ENCODE measurements around the gene PPP1R1B. TPM values are rescaled to one million over a fixed set of nuclear protein-coding genes. Genes with fewer than 3 reads are reported as not detected.

The PPP1R1B gene
- total RNA-seq, 1 experiment from 2014 or later, result 8.2 TPM

DNA sequence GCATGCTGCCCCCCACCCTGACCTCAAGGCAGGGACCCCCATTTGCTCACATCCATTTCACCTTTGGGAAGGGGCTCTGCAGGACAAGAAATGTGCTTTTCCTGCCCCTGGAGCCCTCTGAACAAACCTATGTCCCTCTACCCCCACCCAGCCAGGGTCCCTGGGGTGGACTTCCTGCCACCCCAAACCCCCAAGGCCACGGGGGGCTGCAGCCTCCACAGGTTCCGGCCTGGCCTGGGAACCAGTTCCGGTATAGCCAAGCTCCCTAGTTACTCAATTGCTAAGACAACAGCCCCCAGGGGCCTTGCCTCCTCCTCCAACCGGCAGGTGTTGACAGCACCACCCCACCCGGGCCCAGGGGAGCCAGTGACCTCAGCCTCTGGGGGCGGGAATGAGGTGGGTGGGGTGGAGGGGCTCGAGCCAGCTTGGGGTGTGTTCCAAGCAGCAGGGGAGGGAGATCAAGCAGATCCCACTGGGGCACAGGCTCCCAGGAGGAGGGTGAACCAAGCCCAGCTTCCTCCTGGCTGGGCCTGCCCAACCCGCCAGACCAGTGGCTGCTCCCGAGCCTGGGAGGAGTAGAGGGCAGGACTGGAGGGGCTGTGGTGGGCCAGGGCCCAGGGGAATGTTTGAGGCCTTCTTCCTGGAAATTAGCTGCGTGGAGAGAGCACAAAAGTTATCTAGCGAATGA lies 48.1 kb downstream of the PPP1R1B start:
- no peaks in the 10 kb centered on the region for H3K4me1 ChIP-seq (ENCODE audit: insufficient read depth, low read length, poor library complexity, severe bottlenecking)
- intact Hi-C loops (cut with micrococcal nuclease; ENCODE audit: unreplicated experiment), result no loop called here
- H3K9me3 ChIP-seq (ENCODE audit: low read depth, low read length, poor library complexity, severe bottlenecking), result no peaks in the 10 kb centered on the region
- no peaks in the 10 kb centered on the region for H3K36me3 ChIP-seq (ENCODE audit: insufficient read depth, low read length, poor library complexity, severe bottlenecking)
- H3K27ac ChIP-seq (ENCODE audit: low read depth, low read length, poor library complexity, severe bottlenecking), result no peak overlapping the region
- CTCF ChIA-PET, result no interaction called here
- no peaks in the 10 kb centered on the region for H3K27me3 ChIP-seq (replicated peaks; ENCODE audit: insufficient read depth, low read depth, low read length, poor library complexity)
- BruUV-seq (replicated peaks), result no TSS peak
- no peak for TF ChIP-seq EZH2 (IDR thresholded peaks at IDR 0.05; ENCODE audit: borderline replicate concordance, low read depth, low read length, poor library complexity, severe bottlenecking)
- TF ChIP-seq, protein P1, sequence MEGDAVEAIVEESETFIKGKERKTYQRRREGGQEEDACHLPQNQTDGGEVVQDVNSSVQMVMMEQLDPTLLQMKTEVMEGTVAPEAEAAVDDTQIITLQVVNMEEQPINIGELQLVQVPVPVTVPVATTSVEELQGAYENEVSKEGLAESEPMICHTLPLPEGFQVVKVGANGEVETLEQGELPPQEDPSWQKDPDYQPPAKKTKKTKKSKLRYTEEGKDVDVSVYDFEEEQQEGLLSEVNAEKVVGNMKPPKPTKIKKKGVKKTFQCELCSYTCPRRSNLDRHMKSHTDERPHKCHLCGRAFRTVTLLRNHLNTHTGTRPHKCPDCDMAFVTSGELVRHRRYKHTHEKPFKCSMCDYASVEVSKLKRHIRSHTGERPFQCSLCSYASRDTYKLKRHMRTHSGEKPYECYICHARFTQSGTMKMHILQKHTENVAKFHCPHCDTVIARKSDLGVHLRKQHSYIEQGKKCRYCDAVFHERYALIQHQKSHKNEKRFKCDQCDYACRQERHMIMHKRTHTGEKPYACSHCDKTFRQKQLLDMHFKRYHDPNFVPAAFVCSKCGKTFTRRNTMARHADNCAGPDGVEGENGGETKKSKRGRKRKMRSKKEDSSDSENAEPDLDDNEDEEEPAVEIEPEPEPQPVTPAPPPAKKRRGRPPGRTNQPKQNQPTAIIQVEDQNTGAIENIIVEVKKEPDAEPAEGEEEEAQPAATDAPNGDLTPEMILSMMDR (conservative IDR thresholded peaks at IDR 0.05; ENCODE audit: low read depth, low read length), result no peak
- POLR2A ChIA-PET (ENCODE audit: low non-redundant PET), result no interaction called here
- H3K4me3 ChIP-seq (ENCODE audit: low read depth, low read length, poor library complexity, severe bottlenecking), result no peak overlapping the region
- no peak for DNase-seq (ENCODE audit: low spot score)

DNA sequence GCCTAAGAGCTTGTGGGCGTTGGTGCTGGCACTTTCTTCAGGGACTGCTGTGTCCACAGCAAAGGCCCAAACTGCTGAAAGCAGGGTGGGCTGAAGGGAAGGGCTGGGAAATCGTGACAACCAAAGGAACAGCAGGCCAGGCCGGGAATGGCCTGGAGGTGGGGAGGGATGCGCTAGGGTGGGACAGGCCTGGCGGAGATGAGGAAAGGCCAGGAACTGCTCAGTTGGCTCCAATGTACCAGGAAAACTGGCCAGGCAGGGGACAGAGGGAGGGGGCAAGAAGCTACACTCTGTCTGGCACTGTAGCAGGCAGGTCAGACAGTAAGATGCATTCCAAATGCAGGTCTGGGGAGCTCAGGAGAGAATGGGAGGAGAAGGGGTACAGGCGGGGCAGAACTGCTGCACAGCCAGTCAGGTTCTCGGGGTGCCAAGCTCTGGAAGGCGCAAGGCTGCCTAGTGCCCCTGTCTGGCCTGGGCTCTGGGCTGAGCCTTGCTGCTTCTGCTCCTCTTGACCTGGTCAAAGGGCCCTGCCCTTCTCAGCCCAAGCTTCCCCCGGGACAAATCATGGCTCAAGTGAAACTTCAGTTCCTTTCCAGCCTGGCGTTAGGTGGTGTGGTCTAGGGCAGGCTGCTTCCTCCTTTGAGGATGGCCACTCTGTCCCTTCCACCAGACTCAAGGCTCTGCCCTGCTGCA lies 48.8 kb downstream of the PPP1R1B start:
- Histone ChIP-seq H3K27me3 (replicated peaks; ENCODE audit: insufficient read depth, low read depth, low read length, poor library complexity) (no peaks in the 10 kb centered on the region), H3K4me3 (ENCODE audit: low read depth, low read length, poor library complexity, severe bottlenecking) (no peak overlapping the region), H3K4me1 (ENCODE audit: insufficient read depth, low read length, poor library complexity, severe bottlenecking) (no peaks in the 10 kb centered on the region), H3K36me3 (ENCODE audit: insufficient read depth, low read length, poor library complexity, severe bottlenecking) (no peaks in the 10 kb centered on the region), H3K27ac (ENCODE audit: low read depth, low read length, poor library complexity, severe bottlenecking) (no peak overlapping the region), H3K9me3 (ENCODE audit: low read depth, low read length, poor library complexity, severe bottlenecking) (no peaks in the 10 kb centered on the region)
- no peak for DNase-seq (ENCODE audit: low spot score)
- POLR2A ChIA-PET (ENCODE audit: low non-redundant PET), result no interaction called here
- intact Hi-C loops (cut with micrococcal nuclease; ENCODE audit: unreplicated experiment), result no loop called here
- CTCF ChIA-PET, result no interaction called here
- TF ChIP-seq EZH2 (IDR thresholded peaks at IDR 0.05; ENCODE audit: borderline replicate concordance, low read depth, low read length, poor library complexity, severe bottlenecking), result no peak
- TF ChIP-seq, protein P1 (conservative IDR thresholded peaks at IDR 0.05; ENCODE audit: low read depth, low read length), result no peak
- no TSS peak for BruUV-seq (replicated peaks)

DNA sequence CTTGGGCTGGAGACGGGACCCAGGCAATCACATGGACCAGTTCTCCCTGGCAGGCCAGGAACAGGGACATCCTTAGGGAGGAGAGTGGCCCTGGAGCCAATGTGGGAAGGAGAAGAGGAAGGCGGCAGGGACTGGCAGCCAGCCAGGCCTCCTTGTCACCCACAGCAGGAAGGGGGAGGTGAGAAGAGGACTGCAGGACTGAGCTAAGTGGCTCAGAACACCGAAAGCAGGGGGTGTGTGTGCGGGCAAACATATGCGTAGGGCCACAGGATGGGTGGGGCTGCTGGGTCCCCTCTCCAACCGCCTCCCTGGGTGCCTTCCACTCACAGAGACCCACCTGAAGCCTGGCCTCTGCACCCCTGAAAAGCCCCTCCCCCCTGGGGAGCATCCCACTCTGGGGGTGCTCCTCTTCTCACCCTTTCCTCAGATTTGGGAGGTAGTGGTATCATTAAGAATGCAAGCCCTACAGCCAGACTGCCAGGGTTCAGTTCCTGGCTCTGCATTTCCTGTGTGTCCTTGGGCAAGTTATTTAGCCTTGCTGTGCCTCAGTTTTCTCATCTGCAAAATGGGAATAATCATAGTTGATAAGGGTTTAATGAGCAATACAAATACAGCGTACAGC lies 49.6 kb downstream of the PPP1R1B start:
- no peak overlapping the region for H3K27ac ChIP-seq (ENCODE audit: low read depth, low read length, poor library complexity, severe bottlenecking)
- intact Hi-C loops (cut with micrococcal nuclease; ENCODE audit: unreplicated experiment), result no loop called here
- H3K4me1 ChIP-seq (ENCODE audit: insufficient read depth, low read length, poor library complexity, severe bottlenecking), result no peaks in the 10 kb centered on the region
- BruUV-seq (replicated peaks), result no TSS peak
- ChIA-PET CTCF (no interaction called here), POLR2A (ENCODE audit: low non-redundant PET) (no interaction called here)
- no peak for TF ChIP-seq EZH2 (IDR thresholded peaks at IDR 0.05; ENCODE audit: borderline replicate concordance, low read depth, low read length, poor library complexity, severe bottlenecking)
- TF ChIP-seq, protein P1 (conservative IDR thresholded peaks at IDR 0.05; ENCODE audit: low read depth, low read length), result no peak
- H3K36me3 ChIP-seq (ENCODE audit: insufficient read depth, low read length, poor library complexity, severe bottlenecking), result no peaks in the 10 kb centered on the region
- H3K4me3 ChIP-seq (ENCODE audit: low read depth, low read length, poor library complexity, severe bottlenecking), result no peak overlapping the region
- H3K9me3 ChIP-seq (ENCODE audit: low read depth, low read length, poor library complexity, severe bottlenecking), result no peaks in the 10 kb centered on the region
- H3K27me3 ChIP-seq (replicated peaks; ENCODE audit: insufficient read depth, low read depth, low read length, poor library complexity), result no peaks in the 10 kb centered on the region
- peak; percentile 34 for DNase-seq (ENCODE audit: low spot score)
